ENCODE results near the gene HPN.

DNA sequence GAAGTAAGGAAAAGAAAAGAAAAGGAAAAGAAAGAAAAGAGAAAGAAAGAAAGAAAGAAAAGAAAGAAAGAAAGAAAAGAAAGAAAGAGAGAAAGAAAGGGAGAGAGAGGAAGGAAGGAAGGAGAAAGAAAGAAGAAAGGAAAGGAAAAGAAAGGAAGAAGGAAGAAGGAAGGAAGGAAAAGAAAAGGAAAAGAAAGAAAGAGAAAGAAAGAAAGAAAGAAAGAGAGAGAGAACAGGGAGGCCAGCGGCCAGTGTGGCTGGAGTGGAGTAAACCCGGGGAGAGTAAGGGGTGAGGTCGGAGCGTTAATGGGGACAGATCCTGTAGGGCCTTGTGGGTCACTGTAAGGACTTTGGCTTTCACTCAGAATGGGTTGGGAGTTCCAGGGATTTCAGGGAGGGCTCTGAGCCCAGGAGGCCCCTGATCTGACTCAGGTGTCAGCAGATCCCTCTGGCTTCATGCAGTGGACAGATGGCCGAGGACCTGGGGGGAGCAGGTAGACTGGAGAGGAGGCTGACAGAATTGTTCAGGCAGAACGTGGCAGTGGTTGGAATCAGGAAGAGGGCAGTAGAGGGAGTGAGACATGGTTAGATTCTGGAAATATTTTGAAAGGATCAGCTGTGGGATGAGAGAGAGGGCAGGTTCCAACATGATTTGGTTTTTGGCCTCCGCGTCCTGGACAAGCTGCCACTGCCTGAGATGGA is 54.3 kb downstream of the HPN start:
- TF ChIP-seq EZH2 (IDR thresholded peaks at IDR 0.05; ENCODE audit: borderline replicate concordance, control insufficient read depth, low read depth, low read length) = no peak
- no peak for TF ChIP-seq YY1 (IDR thresholded peaks at IDR 0.05; ENCODE audit: low read depth, low read length)
- TF ChIP-seq, protein P1, sequence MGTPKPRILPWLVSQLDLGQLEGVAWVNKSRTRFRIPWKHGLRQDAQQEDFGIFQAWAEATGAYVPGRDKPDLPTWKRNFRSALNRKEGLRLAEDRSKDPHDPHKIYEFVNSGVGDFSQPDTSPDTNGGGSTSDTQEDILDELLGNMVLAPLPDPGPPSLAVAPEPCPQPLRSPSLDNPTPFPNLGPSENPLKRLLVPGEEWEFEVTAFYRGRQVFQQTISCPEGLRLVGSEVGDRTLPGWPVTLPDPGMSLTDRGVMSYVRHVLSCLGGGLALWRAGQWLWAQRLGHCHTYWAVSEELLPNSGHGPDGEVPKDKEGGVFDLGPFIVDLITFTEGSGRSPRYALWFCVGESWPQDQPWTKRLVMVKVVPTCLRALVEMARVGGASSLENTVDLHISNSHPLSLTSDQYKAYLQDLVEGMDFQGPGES (IDR thresholded peaks at IDR 0.05) = no peak
- TF ChIP-seq, protein P2, sequence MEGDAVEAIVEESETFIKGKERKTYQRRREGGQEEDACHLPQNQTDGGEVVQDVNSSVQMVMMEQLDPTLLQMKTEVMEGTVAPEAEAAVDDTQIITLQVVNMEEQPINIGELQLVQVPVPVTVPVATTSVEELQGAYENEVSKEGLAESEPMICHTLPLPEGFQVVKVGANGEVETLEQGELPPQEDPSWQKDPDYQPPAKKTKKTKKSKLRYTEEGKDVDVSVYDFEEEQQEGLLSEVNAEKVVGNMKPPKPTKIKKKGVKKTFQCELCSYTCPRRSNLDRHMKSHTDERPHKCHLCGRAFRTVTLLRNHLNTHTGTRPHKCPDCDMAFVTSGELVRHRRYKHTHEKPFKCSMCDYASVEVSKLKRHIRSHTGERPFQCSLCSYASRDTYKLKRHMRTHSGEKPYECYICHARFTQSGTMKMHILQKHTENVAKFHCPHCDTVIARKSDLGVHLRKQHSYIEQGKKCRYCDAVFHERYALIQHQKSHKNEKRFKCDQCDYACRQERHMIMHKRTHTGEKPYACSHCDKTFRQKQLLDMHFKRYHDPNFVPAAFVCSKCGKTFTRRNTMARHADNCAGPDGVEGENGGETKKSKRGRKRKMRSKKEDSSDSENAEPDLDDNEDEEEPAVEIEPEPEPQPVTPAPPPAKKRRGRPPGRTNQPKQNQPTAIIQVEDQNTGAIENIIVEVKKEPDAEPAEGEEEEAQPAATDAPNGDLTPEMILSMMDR (IDR thresholded peaks at IDR 0.05 in 2 of 3, conservative IDR thresholded peaks at IDR 0.05 in 1 of 3; ENCODE audit: control insufficient read depth in 2 of 3, extremely low read depth in 1 of 3, insufficient read depth in 1 of 3, low read depth in 3 of 3, low read length in 3 of 3) = no peak
- no peak for TF ChIP-seq POLR2A (IDR thresholded peaks at IDR 0.05; ENCODE audit: low read depth, low read length)
